ENCODE measurements around the gene XPNPEP1. TPM values are rescaled to one million over a fixed set of nuclear protein-coding genes. Genes with fewer than 3 reads are reported as not detected.

The XPNPEP1 gene
- polyA plus RNA-seq, 1 donor from 2014 or later = 96.3 TPM

GRCh38 chr10:109912335-109913281 lies 10.7 kb downstream of the XPNPEP1 start:
- TF ChIP-seq EP300 (conservative IDR thresholded peaks at IDR 0.05; ENCODE audit: poor library complexity, severe bottlenecking) (no peak), EZH2 (IDR thresholded peaks at IDR 0.05; ENCODE audit: borderline replicate concordance, insufficient read depth, low read length, poor library complexity, severe bottlenecking) (no peak)
- Histone ChIP-seq H3K9me2 (ENCODE audit: insufficient read depth, low read length) (no peaks in the 10 kb centered on the region), H3K4me3 (ENCODE audit: low read length) (no peak overlapping the region), H4K20me1 (ENCODE audit: insufficient read depth) (no peaks in the 10 kb centered on the region), H3F3A (ENCODE audit: insufficient read depth, low read length, poor library complexity, severe bottlenecking) (no peaks in the 10 kb centered on the region), H2AFZ (ENCODE audit: low read depth, low read length) (no peak overlapping the region), H3K4me2 (ENCODE audit: low read length) (no peak overlapping the region), H3K36me3 (ENCODE audit: insufficient read depth, low read length) (no peaks in the 10 kb centered on the region), H3K27me3 (ENCODE audit: insufficient read depth, low read depth, low read length) (no peaks in the 10 kb centered on the region), H3K27ac (ENCODE audit: low read length) (no peak overlapping the region), H3K9me3 (ENCODE audit: low read length) (peaks cover 3% of the 10 kb centered on the region), H3K79me2 (replicated peaks; ENCODE audit: insufficient read depth, low read length) (no peaks in the 10 kb centered on the region), H3K9ac (ENCODE audit: low read length) (no peak overlapping the region)

- no peaks in the 10 kb centered on the region for H3F3A ChIP-seq (ENCODE audit: insufficient read depth, low read length, poor library complexity, severe bottlenecking)
- no peaks in the 10 kb centered on the region for H3K36me3 ChIP-seq (ENCODE audit: insufficient read depth, low read length)
- TF ChIP-seq CTCF (IDR thresholded peaks at IDR 0.05; ENCODE audit: poor library complexity, severe bottlenecking) (no peak), TAF1 (IDR thresholded peaks at IDR 0.05; ENCODE audit: low read depth) (no peak), POLR2AphosphoS5 (IDR thresholded peaks at IDR 0.05) (no peak), SMC3 (conservative IDR thresholded peaks at IDR 0.05; ENCODE audit: poor library complexity) (no peak), EZH2 (IDR thresholded peaks at IDR 0.05; ENCODE audit: borderline replicate concordance, insufficient read depth, low read length, poor library complexity, severe bottlenecking) (no peak)
- TF ChIP-seq, protein P1, sequence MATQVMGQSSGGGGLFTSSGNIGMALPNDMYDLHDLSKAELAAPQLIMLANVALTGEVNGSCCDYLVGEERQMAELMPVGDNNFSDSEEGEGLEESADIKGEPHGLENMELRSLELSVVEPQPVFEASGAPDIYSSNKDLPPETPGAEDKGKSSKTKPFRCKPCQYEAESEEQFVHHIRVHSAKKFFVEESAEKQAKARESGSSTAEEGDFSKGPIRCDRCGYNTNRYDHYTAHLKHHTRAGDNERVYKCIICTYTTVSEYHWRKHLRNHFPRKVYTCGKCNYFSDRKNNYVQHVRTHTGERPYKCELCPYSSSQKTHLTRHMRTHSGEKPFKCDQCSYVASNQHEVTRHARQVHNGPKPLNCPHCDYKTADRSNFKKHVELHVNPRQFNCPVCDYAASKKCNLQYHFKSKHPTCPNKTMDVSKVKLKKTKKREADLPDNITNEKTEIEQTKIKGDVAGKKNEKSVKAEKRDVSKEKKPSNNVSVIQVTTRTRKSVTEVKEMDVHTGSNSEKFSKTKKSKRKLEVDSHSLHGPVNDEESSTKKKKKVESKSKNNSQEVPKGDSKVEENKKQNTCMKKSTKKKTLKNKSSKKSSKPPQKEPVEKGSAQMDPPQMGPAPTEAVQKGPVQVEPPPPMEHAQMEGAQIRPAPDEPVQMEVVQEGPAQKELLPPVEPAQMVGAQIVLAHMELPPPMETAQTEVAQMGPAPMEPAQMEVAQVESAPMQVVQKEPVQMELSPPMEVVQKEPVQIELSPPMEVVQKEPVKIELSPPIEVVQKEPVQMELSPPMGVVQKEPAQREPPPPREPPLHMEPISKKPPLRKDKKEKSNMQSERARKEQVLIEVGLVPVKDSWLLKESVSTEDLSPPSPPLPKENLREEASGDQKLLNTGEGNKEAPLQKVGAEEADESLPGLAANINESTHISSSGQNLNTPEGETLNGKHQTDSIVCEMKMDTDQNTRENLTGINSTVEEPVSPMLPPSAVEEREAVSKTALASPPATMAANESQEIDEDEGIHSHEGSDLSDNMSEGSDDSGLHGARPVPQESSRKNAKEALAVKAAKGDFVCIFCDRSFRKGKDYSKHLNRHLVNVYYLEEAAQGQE (IDR thresholded peaks at IDR 0.05; ENCODE audit: borderline replicate concordance) = no peak
- H3K9me3 ChIP-seq (ENCODE audit: low read length) = peaks cover 2% of the 10 kb centered on the region
- H3K4me3 ChIP-seq (ENCODE audit: low read length) = no peak overlapping the region
- no peaks in the 10 kb centered on the region for H4K20me1 ChIP-seq (ENCODE audit: insufficient read depth)
- no peak overlapping the region for H3K4me2 ChIP-seq (ENCODE audit: low read length)
- H3K27me3 ChIP-seq (ENCODE audit: insufficient read depth, low read depth, low read length) = no peaks in the 10 kb centered on the region
- H3K27ac ChIP-seq (ENCODE audit: low read length) = no peak overlapping the region
- no peak overlapping the region for H3K9ac ChIP-seq (ENCODE audit: low read length)
- H3K9me2 ChIP-seq (ENCODE audit: insufficient read depth, low read length) = no peaks in the 10 kb centered on the region
- H3K79me2 ChIP-seq (replicated peaks; ENCODE audit: insufficient read depth, low read length) = no peaks in the 10 kb centered on the region
- no peak overlapping the region for H2AFZ ChIP-seq (ENCODE audit: low read depth, low read length)
These were observed 11.4 kb downstream of the XPNPEP1 start for GRCh38 chr10:109911903-109912302.

Data from neural cell (in vitro differentiated cells).